ENCODE results near the gene POLR3GL.

POLR3GL gene

GRCh38 chr1:145959957-145960467, 4.5 kb upstream of the POLR3GL start:
- Mint-ChIP-seq H3K4me1 (peaks cover 53% of the 10 kb centered on the region), H3K36me3 (ENCODE audit: low read depth) (no peaks in the 10 kb centered on the region)

GRCh38 chr1:145960468-145961108, 3.9 kb upstream of the POLR3GL start:
- Mint-ChIP-seq H3K27ac (peak overlapping the region; percentile 84 to 94 (median 89)), H3K4me1 (peaks cover 51% of the 10 kb centered on the region), H3K36me3 (ENCODE audit: low read depth) (no peaks in the 10 kb centered on the region), H3K9me3 (no peaks in the 10 kb centered on the region), H3K4me3 (peak overlapping the region; percentile 97 to 98 (median 98)), H3K27me3 (ENCODE audit: low read depth) (peaks cover 30% of the 10 kb centered on the region)
- TF ChIP-seq CTCF (IDR thresholded peaks at IDR 0.05; ENCODE audit: unreplicated experiment in 3 of 3) = peak; percentile 20 to 23 (median 20)

More at GRCh38 chr1:145959957-145960467, 4.5 kb upstream of the POLR3GL start:
- TF ChIP-seq CTCF (IDR thresholded peaks at IDR 0.05; ENCODE audit: unreplicated experiment in 3 of 3) = no peak
- Mint-ChIP-seq H3K9me3 (no peaks in the 10 kb centered on the region), H3K4me3 (peak overlapping the region; percentile 97 to 98 (median 98)), H3K27me3 (ENCODE audit: low read depth) (peaks cover 30% of the 10 kb centered on the region), H3K27ac (peak overlapping the region; percentile 38 to 62 (median 61))

GRCh38 chr1:145961109-145961424, 3.4 kb upstream of the POLR3GL start:
- peaks cover 30% of the 10 kb centered on the region for H3K27me3 Mint-ChIP-seq (ENCODE audit: low read depth)
- peak overlapping the region; percentile 97 to 98 (median 98) for H3K4me3 Mint-ChIP-seq
- TF ChIP-seq CTCF (IDR thresholded peaks at IDR 0.05; ENCODE audit: unreplicated experiment in 3 of 3) = no peak
- H3K36me3 Mint-ChIP-seq (ENCODE audit: low read depth) = no peaks in the 10 kb centered on the region
- peak overlapping the region; percentile 84 to 94 (median 89) for H3K27ac Mint-ChIP-seq
- peaks cover 46% of the 10 kb centered on the region for H3K4me1 Mint-ChIP-seq
- no peaks in the 10 kb centered on the region for H3K9me3 Mint-ChIP-seq

GRCh38 chr1:145961425-145962156, 2.9 kb upstream of the POLR3GL start:
- Mint-ChIP-seq H3K27ac (peak overlapping the region; percentile 15 to 84 (median 71)), H3K4me3 (peak overlapping the region; percentile 97 to 98 (median 98)), H3K36me3 (ENCODE audit: low read depth) (no peaks in the 10 kb centered on the region), H3K4me1 (peaks cover 45% of the 10 kb centered on the region), H3K27me3 (ENCODE audit: low read depth) (peaks cover 30% of the 10 kb centered on the region), H3K9me3 (no peaks in the 10 kb centered on the region)
- no peak for TF ChIP-seq CTCF (IDR thresholded peaks at IDR 0.05; ENCODE audit: unreplicated experiment in 3 of 3)

- TF ChIP-seq CTCF (IDR thresholded peaks at IDR 0.05; ENCODE audit: unreplicated experiment in 3 of 3) = no peak
- H3K4me3 Mint-ChIP-seq = peak overlapping the region; percentile 97 to 98 (median 98)
- H3K27ac Mint-ChIP-seq = peak overlapping the region; percentile 21 to 93 (median 87)
- H3K27me3 Mint-ChIP-seq (ENCODE audit: low read depth) = peaks cover 30% of the 10 kb centered on the region
- H3K4me1 Mint-ChIP-seq = peaks cover 45% of the 10 kb centered on the region
- peaks cover 2% of the 10 kb centered on the region for H3K36me3 Mint-ChIP-seq (ENCODE audit: low read depth)
- H3K9me3 Mint-ChIP-seq = no peaks in the 10 kb centered on the region
Observed at GRCh38 chr1:145962157-145963102, 2.1 kb upstream of the POLR3GL start.
